Nephron progenitor cell (in vitro differentiated cells): ENCODE results near the gene SLC47A2.

Experiments
- DNase-seq: peaks from one replicate; pipeline ENCODE4 v3.0.0; 2021
- H3K27ac Mint-ChIP-seq: 2 replicates; pipeline ENCODE4 v1.8.0; 2021; ENCODE audit warnings: mild to moderate bottlenecking, moderate library complexity, mixed read lengths
- H3K27me3 Mint-ChIP-seq: 2 replicates; pipeline ENCODE4 v1.8.0; 2021; ENCODE audit warnings: mild to moderate bottlenecking, low read depth, mixed read lengths; ENCODE audit not compliant: poor library complexity
- H3K36me3 Mint-ChIP-seq: 2 replicates; pipeline ENCODE4 v1.8.0; 2021; ENCODE audit warnings: low read depth, mixed read lengths
- H3K4me1 Mint-ChIP-seq: 2 replicates; pipeline ENCODE4 v1.8.0; 2021; ENCODE audit warnings: mixed read lengths
- H3K4me3 Mint-ChIP-seq: 2 replicates; pipeline ENCODE4 v1.8.0; 2021; ENCODE audit warnings: mild to moderate bottlenecking, moderate library complexity, mixed read lengths
- H3K9me3 Mint-ChIP-seq: 2 replicates; pipeline ENCODE4 v1.8.0; 2021; ENCODE audit warnings: mild to moderate bottlenecking, moderate library complexity, mixed read lengths
- CTCF ChIP-seq: fragments of 200-600 bp; sonication (generic); IDR thresholded peaks from 2 replicates; pipeline ENCODE4 v1.5.0; 2021; ENCODE audit warnings: antibody characterized with exemption

SLC47A2 gene

GRCh38 chr17:19753661-19754463 lies 37.5 kb upstream of the SLC47A2 start:
- Mint-ChIP-seq H3K4me1 (peaks cover 16% of the 10 kb centered on the region), H3K27ac (no peak overlapping the region), H3K9me3 (no peaks in the 10 kb centered on the region), H3K27me3 (peaks cover 10% of the 10 kb centered on the region), H3K36me3 (no peaks in the 10 kb centered on the region), H3K4me3 (no peak overlapping the region)
- peak; percentile 24 for TF ChIP-seq CTCF
- no peak for DNase-seq

GRCh38 chr17:19753051-19753509 lies 36.7 kb upstream of the SLC47A2 start:
- no peak for TF ChIP-seq CTCF
- H3K36me3 Mint-ChIP-seq = no peaks in the 10 kb centered on the region
- no peaks in the 10 kb centered on the region for H3K9me3 Mint-ChIP-seq
- H3K4me3 Mint-ChIP-seq = no peak overlapping the region
- DNase-seq = no peak
- H3K4me1 Mint-ChIP-seq = peaks cover 24% of the 10 kb centered on the region
- no peak overlapping the region for H3K27ac Mint-ChIP-seq
- H3K27me3 Mint-ChIP-seq = peaks cover 14% of the 10 kb centered on the region

GRCh38 chr17:19752216-19753050 lies 36.0 kb upstream of the SLC47A2 start:
- TF ChIP-seq CTCF = no peak
- H3K27me3 Mint-ChIP-seq = peaks cover 21% of the 10 kb centered on the region
- H3K36me3 Mint-ChIP-seq = no peaks in the 10 kb centered on the region
- H3K9me3 Mint-ChIP-seq = no peaks in the 10 kb centered on the region
- peaks cover 29% of the 10 kb centered on the region for H3K4me1 Mint-ChIP-seq
- H3K4me3 Mint-ChIP-seq = no peak overlapping the region
- DNase-seq = no peak
- H3K27ac Mint-ChIP-seq = no peak overlapping the region

GRCh38 chr17:19750835-19751234 lies 34.5 kb upstream of the SLC47A2 start:
- no peak for DNase-seq
- no peaks in the 10 kb centered on the region for H3K9me3 Mint-ChIP-seq
- peaks cover 26% of the 10 kb centered on the region for H3K27me3 Mint-ChIP-seq
- no peak for TF ChIP-seq CTCF
- peaks cover 29% of the 10 kb centered on the region for H3K4me1 Mint-ChIP-seq
- H3K27ac Mint-ChIP-seq = no peak overlapping the region
- H3K4me3 Mint-ChIP-seq = no peak overlapping the region
- no peaks in the 10 kb centered on the region for H3K36me3 Mint-ChIP-seq

GRCh38 chr17:19750020-19750572 lies 33.7 kb upstream of the SLC47A2 start:
- TF ChIP-seq CTCF = no peak
- H3K36me3 Mint-ChIP-seq = no peaks in the 10 kb centered on the region
- peaks cover 29% of the 10 kb centered on the region for H3K4me1 Mint-ChIP-seq
- peak overlapping the region; percentile 64 for H3K27ac Mint-ChIP-seq
- H3K27me3 Mint-ChIP-seq = peaks cover 30% of the 10 kb centered on the region
- H3K9me3 Mint-ChIP-seq = no peaks in the 10 kb centered on the region
- DNase-seq = no peak
- no peak overlapping the region for H3K4me3 Mint-ChIP-seq
